K562 (cell line): ENCODE measurements around the gene COX10. TPM values are rescaled to one million over a fixed set of nuclear protein-coding genes. Genes with fewer than 3 reads are reported as not detected.

Experiments
- C11orf30 ChIP-seq: fragments of 450-650 bp; IDR thresholded peaks from 2 replicates; pipeline ENCODE4 v1.6.1; 2016; ENCODE audit warnings: low read depth, mild to moderate bottlenecking
- CBFA2T2 ChIP-seq: fragments of 450-650 bp; conservative IDR thresholded peaks from 2 replicates; pipeline ENCODE4 v1.6.1; 2017; ENCODE audit warnings: mild to moderate bottlenecking
- DMBX1 ChIP-seq: fragments of 250-450 bp; sonication (Bioruptor Pico); IDR thresholded peaks from 2 replicates; pipeline ENCODE4 v1.8.0; 2022; ENCODE audit warnings: inconsistent platforms, mild to moderate bottlenecking, moderate library complexity, borderline replicate concordance
- EP300 ChIP-seq: IDR thresholded peaks from 2 replicates; pipeline ENCODE4 v1.6.1; 2012; ENCODE audit warnings: low read length, improper control_type of control experiment
- GABPA ChIP-seq: fragments of 200-800 bp; sonication (Bioruptor generic); conservative IDR thresholded peaks from 2 replicates; pipeline ENCODE4 v1.6.1; 2016; ENCODE audit warnings: low read depth, missing genetic modification characterization, missing compliant biosample characterization
- GATAD2B ChIP-seq: fragments of 450-650 bp; IDR thresholded peaks from 2 replicates; pipeline ENCODE4 v1.6.1; 2017; ENCODE audit warnings: mild to moderate bottlenecking, borderline replicate concordance
- KDM5B ChIP-seq: fragments of 200-600 bp; sonication (generic); IDR thresholded peaks from 2 replicates; pipeline ENCODE4 v1.6.1; 2012; ENCODE audit warnings: low read depth, mild to moderate bottlenecking, moderate library complexity, low read length, control low read depth, inconsistent platforms; ENCODE audit not compliant: insufficient replicate concordance
- MAFK ChIP-seq: IDR thresholded peaks from 2 replicates; pipeline ENCODE4 v1.6.1; 2011; ENCODE audit warnings: low read length, improper control_type of control experiment
- MECOM ChIP-seq: fragments of 250-450 bp; sonication (Bioruptor Pico); IDR thresholded peaks from 2 replicates; pipeline ENCODE4 v1.8.0; 2022; ENCODE audit warnings: inconsistent platforms
- MYBL2 ChIP-seq, 2 experiments: fragments of 450-650 bp in 1 of 2; sonication (generic) in 1 of 2; formaldehyde crosslinking in 1 of 2; IDR thresholded peaks; 2 replicates each; pipeline versions ENCODE4 v1.6.1 to v1.8.1; 2017 to 2022; ENCODE audit warnings: borderline replicate concordance in 1 of 2, inconsistent platforms in 1 of 2, low read depth in 1 of 2, mild to moderate bottlenecking in 1 of 2, missing genetic modification reagents in 1 of 2, moderate library complexity in 1 of 2
- NCOR1 ChIP-seq: fragments of 450-650 bp; IDR thresholded peaks from 2 replicates; pipeline ENCODE4 v1.6.1; 2016; ENCODE audit warnings: mild to moderate bottlenecking, moderate library complexity
- TEAD4 ChIP-seq, 2 experiments: sonication (generic) in 1 of 2; formaldehyde crosslinking in 1 of 2; IDR thresholded peaks; 2 replicates each; pipeline versions ENCODE4 v1.6.1 to v1.8.0; 2012 to 2022; ENCODE audit warnings: borderline replicate concordance in 1 of 2, inconsistent platforms in 1 of 2, low read length in 1 of 2, mild to moderate bottlenecking in 1 of 2, missing genetic modification reagents in 1 of 2
- polyA plus RNA-seq, 8 experiments: library from polyadenylated mRNA; depleted of rRNA in 4 of 8; stranded (reverse) in 5 of 8; unstranded in 3 of 8; fragments of >200 nt; fragmentation: Nextera tagmentation in 2 of 8; fragmentation: Illumina TruSeq in 1 of 8; extraction: Ambion mirVana in 2 of 8; extraction: Trizol in 1 of 8; gene quantifications; 2 replicates each; pipeline versions ENCODE4 v1.2.1 to v1.2.3, GENCODE V29; 2011 to 2014; ENCODE audit warnings: inconsistent platforms in 1 of 8, missing spikeins in 1 of 8
- total RNA-seq, 7 experiments: library from RNA; depleted of rRNA in 6 of 7; stranded (reverse); fragments of >200 nt in 6 of 7; fragmentation: Illumina TruSeq in 2 of 7; extraction: Trizol in 2 of 7; gene quantifications; 2 replicates each; pipeline versions ENCODE4 v1.2.1 to v1.2.3, GENCODE V29; 2011 to 2021; ENCODE audit warnings: low replicate concordance in 1 of 7
- TF ChIP-seq, protein P1 (sequence below): fragments of 450-650 bp; IDR thresholded peaks from 2 replicates; pipeline ENCODE4 v1.6.1; 2016; ENCODE audit warnings: mild to moderate bottlenecking, moderate library complexity
- TF ChIP-seq, protein P2 (sequence below): fragments of 450-650 bp; IDR thresholded peaks from 2 replicates; pipeline ENCODE4 v1.6.1; 2016; ENCODE audit warnings: missing biosample characterization, missing genetic modification characterization

The COX10 gene
- total and polyA plus RNA-seq, 9 of the 15 experiments (the other 6 are each of a cell fraction or from before 2014, with no cell fraction given), result 10.3 to 26.4 (median 17.8) TPM

DNA sequence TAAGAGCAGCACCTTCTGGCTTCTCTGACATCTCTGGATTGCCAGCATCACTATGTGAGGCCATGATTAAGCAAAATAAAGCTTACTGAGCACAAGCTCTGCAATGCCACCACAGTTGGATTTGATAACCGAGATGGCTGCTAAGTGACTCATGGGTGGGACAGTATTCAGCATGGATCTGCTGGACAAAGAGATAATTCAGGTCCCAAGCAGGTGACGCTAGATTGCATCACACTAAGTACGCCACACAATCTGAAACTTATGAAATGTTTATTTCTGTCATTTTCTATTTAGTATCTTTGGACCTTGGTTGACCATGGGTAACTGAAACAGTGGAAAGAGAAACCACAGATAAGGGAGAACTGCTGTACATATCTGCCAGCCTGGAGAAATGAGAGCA lies 139.9 kb downstream of the COX10 start (continued):
- TF ChIP-seq, protein P1, sequence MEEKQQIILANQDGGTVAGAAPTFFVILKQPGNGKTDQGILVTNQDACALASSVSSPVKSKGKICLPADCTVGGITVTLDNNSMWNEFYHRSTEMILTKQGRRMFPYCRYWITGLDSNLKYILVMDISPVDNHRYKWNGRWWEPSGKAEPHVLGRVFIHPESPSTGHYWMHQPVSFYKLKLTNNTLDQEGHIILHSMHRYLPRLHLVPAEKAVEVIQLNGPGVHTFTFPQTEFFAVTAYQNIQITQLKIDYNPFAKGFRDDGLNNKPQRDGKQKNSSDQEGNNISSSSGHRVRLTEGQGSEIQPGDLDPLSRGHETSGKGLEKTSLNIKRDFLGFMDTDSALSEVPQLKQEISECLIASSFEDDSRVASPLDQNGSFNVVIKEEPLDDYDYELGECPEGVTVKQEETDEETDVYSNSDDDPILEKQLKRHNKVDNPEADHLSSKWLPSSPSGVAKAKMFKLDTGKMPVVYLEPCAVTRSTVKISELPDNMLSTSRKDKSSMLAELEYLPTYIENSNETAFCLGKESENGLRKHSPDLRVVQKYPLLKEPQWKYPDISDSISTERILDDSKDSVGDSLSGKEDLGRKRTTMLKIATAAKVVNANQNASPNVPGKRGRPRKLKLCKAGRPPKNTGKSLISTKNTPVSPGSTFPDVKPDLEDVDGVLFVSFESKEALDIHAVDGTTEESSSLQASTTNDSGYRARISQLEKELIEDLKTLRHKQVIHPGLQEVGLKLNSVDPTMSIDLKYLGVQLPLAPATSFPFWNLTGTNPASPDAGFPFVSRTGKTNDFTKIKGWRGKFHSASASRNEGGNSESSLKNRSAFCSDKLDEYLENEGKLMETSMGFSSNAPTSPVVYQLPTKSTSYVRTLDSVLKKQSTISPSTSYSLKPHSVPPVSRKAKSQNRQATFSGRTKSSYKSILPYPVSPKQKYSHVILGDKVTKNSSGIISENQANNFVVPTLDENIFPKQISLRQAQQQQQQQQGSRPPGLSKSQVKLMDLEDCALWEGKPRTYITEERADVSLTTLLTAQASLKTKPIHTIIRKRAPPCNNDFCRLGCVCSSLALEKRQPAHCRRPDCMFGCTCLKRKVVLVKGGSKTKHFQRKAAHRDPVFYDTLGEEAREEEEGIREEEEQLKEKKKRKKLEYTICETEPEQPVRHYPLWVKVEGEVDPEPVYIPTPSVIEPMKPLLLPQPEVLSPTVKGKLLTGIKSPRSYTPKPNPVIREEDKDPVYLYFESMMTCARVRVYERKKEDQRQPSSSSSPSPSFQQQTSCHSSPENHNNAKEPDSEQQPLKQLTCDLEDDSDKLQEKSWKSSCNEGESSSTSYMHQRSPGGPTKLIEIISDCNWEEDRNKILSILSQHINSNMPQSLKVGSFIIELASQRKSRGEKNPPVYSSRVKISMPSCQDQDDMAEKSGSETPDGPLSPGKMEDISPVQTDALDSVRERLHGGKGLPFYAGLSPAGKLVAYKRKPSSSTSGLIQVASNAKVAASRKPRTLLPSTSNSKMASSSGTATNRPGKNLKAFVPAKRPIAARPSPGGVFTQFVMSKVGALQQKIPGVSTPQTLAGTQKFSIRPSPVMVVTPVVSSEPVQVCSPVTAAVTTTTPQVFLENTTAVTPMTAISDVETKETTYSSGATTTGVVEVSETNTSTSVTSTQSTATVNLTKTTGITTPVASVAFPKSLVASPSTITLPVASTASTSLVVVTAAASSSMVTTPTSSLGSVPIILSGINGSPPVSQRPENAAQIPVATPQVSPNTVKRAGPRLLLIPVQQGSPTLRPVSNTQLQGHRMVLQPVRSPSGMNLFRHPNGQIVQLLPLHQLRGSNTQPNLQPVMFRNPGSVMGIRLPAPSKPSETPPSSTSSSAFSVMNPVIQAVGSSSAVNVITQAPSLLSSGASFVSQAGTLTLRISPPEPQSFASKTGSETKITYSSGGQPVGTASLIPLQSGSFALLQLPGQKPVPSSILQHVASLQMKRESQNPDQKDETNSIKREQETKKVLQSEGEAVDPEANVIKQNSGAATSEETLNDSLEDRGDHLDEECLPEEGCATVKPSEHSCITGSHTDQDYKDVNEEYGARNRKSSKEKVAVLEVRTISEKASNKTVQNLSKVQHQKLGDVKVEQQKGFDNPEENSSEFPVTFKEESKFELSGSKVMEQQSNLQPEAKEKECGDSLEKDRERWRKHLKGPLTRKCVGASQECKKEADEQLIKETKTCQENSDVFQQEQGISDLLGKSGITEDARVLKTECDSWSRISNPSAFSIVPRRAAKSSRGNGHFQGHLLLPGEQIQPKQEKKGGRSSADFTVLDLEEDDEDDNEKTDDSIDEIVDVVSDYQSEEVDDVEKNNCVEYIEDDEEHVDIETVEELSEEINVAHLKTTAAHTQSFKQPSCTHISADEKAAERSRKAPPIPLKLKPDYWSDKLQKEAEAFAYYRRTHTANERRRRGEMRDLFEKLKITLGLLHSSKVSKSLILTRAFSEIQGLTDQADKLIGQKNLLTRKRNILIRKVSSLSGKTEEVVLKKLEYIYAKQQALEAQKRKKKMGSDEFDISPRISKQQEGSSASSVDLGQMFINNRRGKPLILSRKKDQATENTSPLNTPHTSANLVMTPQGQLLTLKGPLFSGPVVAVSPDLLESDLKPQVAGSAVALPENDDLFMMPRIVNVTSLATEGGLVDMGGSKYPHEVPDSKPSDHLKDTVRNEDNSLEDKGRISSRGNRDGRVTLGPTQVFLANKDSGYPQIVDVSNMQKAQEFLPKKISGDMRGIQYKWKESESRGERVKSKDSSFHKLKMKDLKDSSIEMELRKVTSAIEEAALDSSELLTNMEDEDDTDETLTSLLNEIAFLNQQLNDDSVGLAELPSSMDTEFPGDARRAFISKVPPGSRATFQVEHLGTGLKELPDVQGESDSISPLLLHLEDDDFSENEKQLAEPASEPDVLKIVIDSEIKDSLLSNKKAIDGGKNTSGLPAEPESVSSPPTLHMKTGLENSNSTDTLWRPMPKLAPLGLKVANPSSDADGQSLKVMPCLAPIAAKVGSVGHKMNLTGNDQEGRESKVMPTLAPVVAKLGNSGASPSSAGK, result peak; percentile 31; the same call in 1 of the 2 replicates
- no peak for TF ChIP-seq GABPA (tag)
- peak; percentile 73 for TF ChIP-seq CBFA2T2
- TF ChIP-seq TEAD4 (IDR thresholded peaks at IDR 0.05; ENCODE audit: low read length), result peak; percentile 87
- TF ChIP-seq TEAD4 (CRISPR knock-in tag; IDR thresholded peaks at IDR 0.05; ENCODE audit: borderline replicate concordance), result no peak
- TF ChIP-seq KDM5B, result no peak
- TF ChIP-seq MYBL2 (IDR thresholded peaks at IDR 0.05; ENCODE audit: low read depth), result no peak
- TF ChIP-seq MYBL2 (CRISPR knock-in tag; IDR thresholded peaks at IDR 0.05; ENCODE audit: borderline replicate concordance), result no peak
- TF ChIP-seq DMBX1 (CRISPR knock-in tag), result 0 out of 2 replicates have a peak, but pooled peaks have one; percentile 13
- TF ChIP-seq NCOR1, result peak; percentile 51
- TF ChIP-seq EP300, result peak; percentile 78
- peak; percentile 84 for TF ChIP-seq C11orf30
- TF ChIP-seq GATAD2B, result no peak
- 0 out of 2 replicates have a peak, but pooled peaks have one; percentile 19 for TF ChIP-seq MECOM (CRISPR knock-in tag)
- TF ChIP-seq, protein P2, sequence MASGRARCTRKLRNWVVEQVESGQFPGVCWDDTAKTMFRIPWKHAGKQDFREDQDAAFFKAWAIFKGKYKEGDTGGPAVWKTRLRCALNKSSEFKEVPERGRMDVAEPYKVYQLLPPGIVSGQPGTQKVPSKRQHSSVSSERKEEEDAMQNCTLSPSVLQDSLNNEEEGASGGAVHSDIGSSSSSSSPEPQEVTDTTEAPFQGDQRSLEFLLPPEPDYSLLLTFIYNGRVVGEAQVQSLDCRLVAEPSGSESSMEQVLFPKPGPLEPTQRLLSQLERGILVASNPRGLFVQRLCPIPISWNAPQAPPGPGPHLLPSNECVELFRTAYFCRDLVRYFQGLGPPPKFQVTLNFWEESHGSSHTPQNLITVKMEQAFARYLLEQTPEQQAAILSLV (tag), result 0 out of 2 replicates have a peak, but pooled peaks have one; percentile 36
- peak; percentile 56; the same call in 1 of the 2 replicates for TF ChIP-seq MAFK
